OCI-LY7 (cell line): ENCODE data around the gene TCEANC.

Experiments used
- EZH2phosphoT487 ChIP-seq: fragments of 200-600 bp; sonication (generic); IDR thresholded peaks from 2 replicates; pipeline ENCODE4 v1.6.1; 2018; ENCODE audit warnings: low read depth, borderline replicate concordance, mild to moderate bottlenecking, mixed run types, antibody characterized with exemption, low read length, moderate library complexity, mixed read lengths
- TF ChIP-seq, protein P1 (sequence below): fragments of 200-600 bp; sonication (generic); conservative IDR thresholded peaks from 2 replicates; pipeline ENCODE4 v1.5.1; 2014; ENCODE audit warnings: mild to moderate bottlenecking, antibody characterized with exemption, low read length, moderate library complexity, mixed read lengths

DNA sequence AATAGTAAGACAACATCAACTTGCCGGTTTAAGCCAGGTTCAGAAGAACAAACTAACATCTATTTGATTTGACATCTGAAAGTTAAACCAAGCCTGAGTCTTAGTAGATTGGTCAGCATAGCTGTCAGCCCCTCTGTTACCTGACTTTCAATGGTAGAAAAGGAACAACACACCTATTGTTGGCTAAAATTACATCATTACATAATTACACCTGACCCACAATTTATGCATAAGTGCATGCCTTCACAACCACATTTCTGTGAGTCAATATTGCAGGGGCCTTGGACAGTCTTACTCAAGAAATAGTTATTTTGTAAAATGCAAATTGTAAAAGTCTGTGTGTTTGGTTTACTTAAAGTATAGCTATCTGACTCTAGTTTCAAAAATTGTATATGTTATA is 47.3 kb upstream of the TCEANC start:
- TF ChIP-seq, protein P1, sequence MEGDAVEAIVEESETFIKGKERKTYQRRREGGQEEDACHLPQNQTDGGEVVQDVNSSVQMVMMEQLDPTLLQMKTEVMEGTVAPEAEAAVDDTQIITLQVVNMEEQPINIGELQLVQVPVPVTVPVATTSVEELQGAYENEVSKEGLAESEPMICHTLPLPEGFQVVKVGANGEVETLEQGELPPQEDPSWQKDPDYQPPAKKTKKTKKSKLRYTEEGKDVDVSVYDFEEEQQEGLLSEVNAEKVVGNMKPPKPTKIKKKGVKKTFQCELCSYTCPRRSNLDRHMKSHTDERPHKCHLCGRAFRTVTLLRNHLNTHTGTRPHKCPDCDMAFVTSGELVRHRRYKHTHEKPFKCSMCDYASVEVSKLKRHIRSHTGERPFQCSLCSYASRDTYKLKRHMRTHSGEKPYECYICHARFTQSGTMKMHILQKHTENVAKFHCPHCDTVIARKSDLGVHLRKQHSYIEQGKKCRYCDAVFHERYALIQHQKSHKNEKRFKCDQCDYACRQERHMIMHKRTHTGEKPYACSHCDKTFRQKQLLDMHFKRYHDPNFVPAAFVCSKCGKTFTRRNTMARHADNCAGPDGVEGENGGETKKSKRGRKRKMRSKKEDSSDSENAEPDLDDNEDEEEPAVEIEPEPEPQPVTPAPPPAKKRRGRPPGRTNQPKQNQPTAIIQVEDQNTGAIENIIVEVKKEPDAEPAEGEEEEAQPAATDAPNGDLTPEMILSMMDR: no peak
- TF ChIP-seq EZH2phosphoT487: no peak
